ENCODE data around the gene KCNC3.
"Not testable (repeated sequence)": the region's sequence is repeated elsewhere in the genome, so short reads cannot be mapped to it uniquely, and the experiment has no call there.

KCNC3 gene

DNA sequence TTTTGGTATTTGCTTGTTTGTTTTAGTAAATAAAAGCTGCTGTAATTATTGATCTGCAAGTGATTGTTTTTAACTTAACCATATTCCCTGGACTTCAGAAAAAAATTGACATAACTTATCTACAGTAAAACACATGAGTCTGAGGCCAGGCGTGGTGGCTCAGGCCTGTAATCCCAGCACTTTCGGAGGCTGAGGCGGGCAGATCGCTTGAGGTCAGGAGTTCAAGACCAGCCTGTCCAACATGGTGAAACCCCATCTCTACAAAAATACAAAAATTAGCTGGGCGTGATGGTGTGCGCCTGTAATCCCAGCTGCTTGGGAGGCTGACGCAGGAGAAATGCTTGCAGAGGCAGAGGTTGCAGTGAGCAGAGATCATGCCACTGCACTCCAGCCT, 24.3 kb upstream of the KCNC3 start:
- DNase-seq, result not testable (repeated sequence)

DNA sequence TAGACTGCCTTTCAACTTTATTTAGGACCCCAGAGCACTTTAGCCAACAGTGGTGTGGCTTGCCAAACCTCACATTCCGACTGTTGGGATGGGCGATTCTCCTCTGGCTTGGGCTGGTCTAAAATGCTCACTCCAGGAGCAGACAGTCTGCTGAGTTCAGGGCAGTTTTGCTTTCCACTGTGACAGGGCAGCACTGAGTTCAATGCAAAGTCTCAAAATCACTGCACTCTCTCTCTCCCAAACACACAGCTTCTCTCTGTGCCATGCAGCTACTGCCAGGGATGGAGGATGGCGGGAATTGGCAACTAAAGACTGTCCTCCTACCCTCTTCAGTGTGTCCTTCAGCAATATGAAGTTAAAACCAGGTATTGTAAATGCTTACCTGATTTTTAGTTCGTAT, 23.1 kb upstream of the KCNC3 start:
- DNase-seq, result no peak

DNA sequence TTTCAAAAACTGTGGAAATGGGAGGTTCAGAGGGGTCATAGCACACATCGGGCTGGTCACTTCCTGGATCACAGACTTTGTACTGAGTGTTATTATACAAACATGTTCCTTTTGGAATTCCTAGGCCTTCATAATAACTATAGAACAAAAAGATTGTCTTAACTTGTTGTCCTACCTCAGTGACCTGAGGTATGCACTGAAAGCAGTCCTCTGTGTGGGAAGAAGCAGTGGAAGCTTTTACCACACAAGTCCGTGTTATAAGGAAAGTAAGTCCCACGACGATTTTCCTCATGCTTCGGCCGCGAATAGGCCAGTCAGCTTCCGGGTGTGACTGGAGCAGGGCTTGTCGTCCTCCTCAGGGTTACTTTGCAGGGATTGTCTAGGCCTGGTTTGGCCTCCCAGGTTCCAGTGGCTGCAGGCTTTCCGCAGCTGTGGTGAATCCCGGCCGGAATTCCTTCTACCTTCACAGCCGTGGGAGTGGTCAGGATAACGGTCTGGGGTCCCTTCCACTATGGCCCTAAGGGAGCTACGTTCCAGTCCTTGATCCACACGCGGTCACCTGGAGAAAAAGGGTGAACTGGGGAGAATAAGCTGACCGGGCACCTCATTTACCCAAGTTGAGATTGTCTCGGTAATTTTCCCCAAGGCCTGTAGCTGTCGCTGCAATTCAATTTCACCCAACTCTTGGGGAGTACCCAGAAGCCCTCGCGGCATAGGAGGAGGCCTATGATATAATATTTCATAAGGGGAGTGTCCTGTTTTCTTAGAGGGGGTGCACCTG, 20.3 kb upstream of the KCNC3 start:
- DNase-seq, result no peak

DNA sequence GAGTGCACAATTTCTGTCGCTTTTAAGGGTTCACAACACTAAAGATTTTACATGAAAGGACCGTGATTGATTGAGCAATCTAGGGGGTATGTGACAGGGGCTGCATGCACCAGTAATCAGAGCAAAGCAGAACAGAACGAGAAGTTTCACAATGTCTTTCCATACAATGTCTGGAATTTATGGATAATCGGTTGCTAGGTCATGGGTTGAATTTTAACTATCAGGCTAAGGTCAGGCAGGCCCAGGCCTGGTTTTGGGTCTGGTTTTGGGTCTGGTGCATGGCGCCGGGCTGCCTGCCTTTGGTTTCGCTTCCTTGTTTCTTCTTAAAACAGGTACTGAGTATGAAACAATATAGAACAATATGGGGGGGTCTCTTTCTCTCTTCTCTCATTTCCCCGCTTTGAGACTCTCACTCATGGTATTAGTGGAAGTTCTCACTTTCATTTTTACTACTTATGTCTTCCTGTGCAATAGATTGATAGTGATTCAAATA, 18.0 kb upstream of the KCNC3 start:
- DNase-seq, result not testable (repeated sequence)

DNA sequence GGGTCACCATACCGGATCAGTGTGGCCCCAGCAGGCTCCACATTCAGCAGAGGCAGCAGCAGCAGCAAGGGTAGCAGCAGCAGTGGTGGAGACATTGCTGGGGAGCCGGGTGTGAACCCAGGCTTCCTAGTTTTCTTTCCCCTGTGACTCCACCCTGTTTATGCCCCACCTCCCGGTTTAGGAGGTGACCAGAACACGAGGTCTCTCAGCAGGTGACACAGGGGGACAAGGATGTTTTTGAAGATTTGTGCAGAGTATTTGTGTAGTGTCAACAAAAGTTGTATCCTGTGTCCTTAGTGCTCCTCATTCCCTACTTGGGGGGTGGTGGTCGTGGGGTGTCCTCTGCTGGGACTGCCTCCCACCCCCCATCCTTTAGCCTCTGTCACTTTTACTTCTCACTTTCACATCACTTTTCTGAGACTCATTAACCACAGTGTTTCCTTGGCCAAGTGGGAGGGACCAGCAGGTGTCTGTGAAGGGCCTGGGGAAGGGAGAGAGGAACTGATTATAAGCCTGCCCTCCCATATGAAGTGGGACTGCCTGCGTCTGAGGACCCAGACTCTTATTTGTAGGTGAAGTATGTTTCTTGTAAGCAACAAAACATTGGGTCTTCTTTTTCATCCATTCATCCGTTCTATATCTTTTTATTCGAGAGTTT, 15.6 kb upstream of the KCNC3 start:
- DNase-seq, result no peak

DNA sequence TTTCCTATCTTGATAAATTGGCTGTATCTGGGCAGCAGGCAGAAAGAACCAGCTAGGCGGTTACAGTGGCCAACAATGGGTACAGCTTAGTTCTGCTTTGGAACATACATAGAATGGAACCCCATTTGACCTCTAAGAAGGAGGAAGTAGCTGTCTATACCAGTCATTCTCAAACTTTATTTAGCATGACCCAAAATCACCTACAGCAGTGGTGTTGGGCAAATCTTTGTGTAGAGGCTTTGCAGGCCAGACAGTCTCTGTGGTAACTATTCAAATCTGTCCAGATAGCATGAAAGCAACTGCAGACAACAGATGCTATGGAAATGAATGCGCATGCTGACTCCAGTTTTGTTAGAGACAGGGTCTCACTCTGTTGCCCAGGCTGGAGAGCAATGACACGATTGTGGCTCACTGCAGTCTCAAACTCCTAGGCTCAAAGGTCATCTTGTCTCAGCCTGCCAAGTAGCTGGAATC, 12.0 kb upstream of the KCNC3 start:
- DNase-seq, result no peak

DNA sequence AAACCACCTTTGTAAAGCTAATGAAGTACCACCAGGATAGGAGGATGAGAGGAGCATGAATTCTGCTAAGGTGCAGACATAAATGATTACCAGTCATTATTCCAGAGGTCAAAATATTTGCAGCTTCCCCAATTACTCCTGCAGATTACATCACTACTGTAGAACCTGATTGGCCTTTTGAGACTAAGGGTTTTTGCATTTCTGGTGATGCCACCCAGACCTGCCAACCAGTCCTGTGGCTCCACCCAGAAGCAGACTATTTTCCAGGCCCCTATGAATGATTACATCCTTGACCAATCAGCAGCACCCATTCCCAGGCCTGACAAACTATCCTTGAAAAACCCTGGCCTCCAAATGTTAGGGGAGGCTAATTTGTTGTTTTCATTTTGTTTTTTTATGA, 11.2 kb upstream of the KCNC3 start:
- no peak for DNase-seq

DNA sequence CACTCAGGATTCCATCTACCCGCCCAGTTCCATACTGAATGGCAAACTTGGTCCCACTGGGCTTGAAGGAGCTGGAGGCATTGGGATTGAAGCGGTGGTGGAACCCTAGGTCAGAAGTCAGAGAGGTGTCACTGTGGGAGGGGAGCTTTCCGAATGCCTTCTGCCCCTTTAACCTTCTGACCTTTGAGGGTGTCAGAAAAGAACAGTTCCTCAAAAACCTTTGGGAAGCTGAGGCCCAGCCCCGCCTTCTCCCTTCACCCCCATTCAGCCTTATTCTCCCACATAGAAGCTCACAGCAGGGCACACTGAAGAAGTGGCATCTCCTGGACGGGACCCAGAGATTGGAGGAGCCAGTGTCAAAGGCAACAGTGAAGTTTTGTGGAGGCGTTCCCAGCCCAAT, 7.9 kb upstream of the KCNC3 start:
- not testable (repeated sequence) for DNase-seq

DNA sequence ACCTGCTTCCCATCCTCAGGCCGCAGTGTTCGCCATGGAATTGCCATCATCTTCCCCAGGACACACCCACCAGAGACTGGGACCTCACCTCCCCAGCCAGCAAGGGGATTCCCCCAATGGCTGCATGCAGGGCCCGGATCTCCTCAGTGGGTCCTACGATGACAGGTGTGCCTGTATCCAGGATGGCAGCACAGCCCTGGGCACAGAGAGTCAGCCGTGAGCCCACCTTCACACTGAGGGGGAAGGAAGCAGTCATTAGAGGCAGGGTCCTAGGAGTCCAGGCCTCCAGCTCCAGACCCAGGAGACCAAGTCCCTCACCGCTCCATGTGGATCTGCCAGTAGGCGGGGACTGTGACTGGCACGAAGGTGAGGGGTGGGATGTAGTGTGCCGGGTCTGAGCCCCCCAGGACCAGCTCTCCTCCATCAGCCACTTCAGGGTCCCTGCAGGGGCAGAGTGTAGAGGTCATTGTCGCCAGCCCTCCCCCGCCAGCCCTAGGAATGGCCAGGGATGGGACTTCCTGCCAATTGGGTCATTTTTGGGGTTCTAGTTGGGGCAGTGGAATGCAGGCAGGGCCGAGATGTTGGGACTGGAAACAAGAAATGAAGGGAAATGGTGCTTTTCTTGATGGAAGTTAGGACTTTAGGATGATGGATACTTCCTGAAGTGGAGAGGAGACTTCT, 5.7 kb upstream of the KCNC3 start:
- DNase-seq, result no peak

DNA sequence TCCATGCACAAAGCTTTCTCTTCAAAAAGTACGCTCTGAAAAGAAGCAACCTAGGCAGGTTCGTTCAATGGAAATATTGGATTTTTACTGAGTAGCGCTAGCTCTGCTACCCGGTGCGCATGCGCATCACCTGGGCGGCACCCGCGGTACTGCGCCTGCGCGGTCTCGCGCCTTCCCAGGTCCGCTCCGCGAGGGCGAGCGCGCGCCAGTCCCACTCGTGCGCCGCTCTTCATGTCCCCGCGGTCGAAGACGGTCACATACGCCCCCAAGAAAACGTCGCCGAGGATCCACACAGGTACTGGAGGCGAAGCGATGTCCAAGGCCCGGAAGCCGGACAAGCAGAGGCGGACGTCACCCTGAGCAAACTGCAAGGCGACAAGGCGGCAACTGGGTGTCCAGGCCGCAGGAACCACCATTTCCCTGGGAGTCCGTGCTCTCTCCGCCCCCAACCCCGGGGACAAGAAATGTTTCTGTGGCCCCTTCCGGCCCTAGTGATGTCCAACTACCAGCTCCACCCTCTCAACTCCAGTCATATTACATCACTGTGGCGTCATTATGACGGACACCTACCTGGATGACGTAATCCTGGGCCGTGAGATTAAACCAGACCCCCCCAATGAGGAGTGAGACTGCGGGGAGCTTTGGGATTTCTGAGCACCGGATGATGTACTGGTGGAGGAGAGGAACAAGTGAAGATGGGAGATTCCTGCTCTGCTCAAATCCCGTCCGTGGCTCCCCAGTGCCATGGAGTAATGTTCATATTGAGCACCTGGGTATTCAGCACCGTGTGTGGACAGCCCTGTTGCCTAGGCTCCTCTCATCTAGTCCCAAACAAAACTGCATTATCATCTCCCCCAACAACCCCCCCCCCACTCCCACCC, 4.8 kb upstream of the KCNC3 start:
- DNase-seq, result peak; percentile 88

DNA sequence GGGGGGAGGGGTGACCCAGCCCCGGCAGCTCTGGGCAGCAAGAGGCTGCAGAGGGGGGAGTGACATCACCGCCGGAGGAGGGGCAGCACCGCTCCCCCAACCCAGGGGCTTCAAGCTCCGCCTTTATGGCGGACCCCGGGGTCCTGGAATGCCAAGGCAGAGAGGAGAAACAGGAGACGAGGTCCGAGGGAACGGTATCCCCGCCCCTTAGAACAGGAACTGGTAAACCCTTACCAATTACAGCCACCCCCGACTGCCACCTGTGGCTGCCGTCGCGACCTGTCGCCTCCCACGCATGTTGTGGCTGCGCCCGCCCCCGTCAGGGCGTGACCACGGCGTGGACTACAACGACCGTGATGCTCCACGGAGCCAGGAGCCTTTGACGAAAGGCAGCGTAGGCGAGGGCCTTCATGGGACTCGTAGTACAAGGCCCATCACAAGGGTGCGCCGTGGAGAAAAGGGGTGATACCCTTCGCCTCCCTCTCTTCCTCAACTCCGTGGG, 4.1 kb upstream of the KCNC3 start:
- peak; percentile 96 for DNase-seq

DNA sequence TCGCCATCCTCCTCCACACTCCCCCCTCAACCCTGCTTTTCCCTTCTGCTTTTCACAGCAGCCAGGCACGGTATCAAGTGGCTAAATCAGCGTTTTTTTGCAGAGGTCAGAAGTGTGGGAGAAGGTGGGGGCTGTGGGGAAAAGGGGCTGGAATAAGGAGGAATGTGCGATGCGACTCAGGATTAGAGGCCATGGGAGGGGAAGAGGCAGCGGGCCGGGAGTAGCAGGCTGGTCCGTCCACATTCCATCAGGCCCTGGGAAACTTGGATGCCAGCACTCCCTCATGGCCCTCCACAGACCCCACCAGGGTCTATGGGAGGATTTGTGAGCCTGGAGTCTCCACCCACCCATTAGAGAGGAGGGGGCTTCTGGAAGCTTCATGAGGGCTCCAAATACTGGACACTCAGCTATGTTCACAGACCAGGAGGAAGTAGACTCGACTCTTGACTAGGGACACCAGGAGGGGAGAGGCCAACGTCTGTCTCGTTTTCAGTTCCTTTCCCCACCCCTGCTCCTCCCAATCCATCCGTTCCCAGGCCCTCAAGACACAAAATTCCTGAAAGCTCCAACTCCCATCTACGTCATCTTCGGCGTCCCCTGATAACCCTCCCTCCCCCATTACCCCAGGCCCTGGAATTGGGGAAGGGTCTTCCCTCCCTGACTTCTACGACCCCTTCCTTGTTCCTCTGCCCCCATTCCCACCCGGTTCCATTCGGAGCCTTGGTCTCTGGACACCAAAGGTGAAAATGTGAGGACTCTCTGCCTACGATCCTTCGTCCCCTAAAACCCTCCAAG, 3.3 kb upstream of the KCNC3 start:
- DNase-seq, result no peak

DNA sequence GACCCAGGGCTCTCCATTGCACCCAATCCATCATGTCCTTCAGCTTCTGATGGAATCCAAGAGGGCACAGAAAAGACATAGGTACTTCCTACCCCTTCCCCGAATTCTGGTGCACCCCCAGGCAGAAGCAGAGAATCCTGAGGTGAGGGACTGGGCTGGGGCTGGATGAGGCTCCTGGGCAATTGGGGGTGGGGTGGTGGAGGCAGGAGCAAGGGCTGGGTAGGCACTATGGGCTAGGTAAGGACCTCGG, 2.7 kb upstream of the KCNC3 start:
- DNase-seq, result no peak

DNA sequence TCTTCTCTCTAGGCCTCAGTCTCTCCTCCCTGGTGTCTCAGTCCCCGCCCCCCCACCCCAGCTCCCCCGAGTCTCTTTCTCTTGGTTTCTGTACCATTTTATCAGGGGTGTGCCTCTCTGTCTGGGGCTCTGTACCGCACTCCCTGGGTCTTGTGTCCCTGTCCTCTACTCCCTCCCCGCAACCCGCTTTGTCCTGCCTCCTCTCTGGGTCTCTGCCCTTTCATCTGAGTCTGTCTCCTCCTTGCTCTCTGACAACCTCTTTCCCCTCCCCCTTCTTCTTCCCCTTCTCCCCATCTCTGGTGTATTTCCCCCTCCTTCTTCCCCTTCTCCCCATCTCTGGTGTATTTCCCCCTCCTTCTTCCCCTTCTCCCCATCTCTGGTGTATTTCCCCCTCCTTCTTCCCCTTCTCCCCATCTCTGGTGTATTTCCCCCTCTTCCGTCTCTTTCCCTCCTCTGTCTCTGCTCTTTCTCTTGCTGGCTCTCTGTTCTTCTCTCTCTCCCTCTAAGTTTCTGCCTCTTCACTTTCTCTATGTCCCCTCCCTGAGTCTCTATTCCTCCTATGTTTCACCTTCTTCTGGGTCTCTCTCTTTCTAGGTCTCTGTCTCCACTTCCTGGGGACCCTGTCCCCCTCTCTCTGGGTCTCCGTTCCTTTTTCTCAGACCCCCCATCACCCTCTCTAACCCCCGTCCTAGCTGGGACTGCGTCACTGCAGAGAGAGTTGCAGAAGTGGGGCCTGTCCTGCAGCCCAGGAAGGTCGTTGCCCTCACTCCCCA, 2.2 kb upstream of the KCNC3 start:
- peak; percentile 30 for DNase-seq

DNA sequence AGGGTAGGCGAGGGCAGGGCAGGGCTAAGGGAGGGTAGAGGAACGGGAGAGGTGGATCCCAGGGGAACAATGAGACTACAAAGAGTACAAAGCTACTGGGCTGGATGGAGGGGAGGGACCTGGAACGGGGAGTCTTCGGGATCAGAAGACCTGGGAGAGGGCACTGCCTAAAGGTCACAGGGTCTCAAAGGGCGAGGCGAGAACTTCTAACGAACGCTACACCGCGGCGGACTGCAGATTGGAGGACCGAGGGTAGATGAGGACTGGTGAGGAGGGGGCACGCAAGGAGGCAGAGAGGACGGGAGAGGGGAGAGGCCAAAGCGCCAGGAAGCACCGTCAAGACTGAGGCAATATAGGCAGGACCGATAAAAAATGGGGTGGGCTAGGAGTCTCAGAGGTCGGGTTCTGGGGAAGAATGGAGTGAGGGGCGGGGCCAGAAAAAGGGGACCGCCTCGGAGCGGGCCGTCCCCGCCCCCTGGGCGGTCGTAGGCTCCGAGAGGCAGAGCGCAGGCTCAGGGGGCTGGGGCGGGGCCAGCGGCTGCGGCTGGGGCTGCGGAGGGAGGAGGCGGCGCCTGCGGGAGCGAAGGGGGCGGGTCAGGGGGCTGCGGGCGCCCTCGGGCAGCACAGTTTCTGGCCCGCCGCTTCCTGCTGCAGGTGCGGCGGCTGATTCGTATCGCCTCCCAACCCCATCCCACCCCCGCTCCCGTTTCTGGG, 1.3 kb upstream of the KCNC3 start:
- DNase-seq, result peak; percentile 95

DNA sequence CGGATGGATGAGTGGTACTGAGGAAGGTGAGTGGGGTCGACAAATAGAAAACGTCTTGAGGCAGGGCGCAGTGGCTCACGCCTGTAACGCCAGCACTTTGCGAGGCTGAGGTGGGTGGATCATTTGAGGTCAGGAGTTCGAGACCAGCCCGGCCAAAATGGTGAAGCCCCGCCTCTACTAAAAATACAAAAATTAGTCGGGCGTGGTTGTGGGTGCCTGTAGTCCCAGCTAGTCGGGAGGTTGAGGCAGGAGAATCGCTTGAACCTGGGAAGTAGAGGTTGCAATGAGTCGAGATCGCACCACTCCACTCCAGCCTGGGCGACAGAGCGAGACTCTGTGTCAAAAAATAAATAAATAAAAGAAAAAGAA, 733 bp upstream of the KCNC3 start:
- not testable (repeated sequence) for DNase-seq

DNA sequence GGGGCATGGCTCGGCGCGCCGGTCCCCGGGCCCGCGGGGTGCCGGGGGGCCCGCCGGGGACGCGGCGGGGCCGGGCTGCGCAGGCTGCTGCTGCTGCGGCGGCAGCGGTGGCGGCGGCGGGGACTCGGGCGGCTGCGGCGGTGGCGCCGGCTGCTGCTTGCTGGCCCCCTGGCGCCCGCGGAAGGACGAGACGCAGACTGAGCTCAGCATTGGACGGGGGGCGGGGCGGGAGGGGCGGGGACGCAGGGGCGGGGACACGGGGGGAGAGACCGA, 368 bp downstream of the KCNC3 start:
- no peak for DNase-seq

DNA sequence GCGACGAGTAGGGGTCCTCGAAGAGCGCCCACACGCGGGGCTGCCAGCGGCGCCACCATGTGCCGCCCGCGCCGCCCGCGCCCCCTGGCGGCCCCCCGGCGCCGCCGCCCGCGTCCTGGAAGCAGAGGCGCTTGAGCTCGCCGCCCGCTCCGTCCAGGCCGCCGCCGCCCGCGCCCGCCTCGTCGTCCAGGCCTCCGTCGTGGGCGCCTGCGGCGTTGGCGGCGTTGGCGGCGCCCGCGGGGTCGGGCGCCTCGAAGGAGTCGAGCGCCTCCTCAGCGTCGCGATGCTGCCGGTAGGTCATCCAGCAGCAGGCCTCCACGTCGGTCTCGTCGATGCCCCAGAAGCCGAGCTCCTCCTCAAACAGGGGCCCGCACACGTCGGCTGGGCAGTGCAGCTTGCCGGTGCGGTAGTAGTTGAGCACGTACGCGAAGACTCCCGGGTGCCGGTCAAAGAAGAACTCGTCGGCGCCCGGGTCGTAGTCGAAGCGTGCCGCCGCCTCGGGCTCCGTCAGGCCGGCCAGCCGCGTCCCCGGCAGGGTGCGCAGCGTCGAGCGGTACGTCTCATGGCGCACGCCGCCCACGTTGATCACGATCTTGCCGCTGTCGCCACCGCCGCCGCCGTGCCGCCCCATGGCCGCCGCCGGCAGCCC, 829 bp downstream of the KCNC3 start:
- DNase-seq, result peak; percentile 57

DNA sequence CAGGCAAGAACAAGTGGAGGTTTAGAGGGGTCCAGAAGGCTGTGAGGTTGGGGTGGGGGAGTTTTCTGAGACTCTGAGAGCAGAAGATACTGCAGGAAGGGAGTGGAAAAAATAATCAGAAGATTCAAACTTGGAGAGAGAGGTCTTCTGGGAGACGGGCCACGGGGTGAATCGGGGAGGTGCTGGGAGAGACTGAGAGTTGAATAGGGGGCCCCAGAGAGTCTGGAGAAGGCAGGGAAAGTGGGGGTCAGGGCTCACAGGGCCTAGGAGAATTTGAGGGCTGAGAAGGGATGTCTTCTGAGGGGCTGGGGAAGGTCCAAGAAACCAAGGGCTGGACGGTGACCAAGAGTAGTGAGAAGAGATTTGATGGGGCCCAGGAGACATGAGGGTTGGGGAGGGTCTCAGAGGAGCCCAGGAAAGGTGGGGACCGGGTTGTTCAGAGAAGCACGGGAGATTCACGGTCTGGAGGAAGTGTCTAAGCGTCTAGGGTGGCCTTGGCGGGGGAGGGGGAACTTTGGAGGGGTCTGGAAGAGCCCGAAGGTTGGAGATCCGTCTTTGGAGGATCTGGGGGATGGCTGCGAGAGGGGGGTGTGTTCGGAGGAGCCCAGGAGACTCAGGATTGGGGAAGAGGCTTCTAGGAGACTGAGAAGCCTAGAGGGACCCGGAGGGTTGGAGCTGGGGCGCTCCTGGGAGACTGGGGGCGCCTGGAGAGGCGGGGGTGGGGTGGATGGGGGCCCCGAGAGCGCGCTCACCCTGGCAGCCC, 1.5 kb downstream of the KCNC3 start:
- DNase-seq, result no peak

DNA sequence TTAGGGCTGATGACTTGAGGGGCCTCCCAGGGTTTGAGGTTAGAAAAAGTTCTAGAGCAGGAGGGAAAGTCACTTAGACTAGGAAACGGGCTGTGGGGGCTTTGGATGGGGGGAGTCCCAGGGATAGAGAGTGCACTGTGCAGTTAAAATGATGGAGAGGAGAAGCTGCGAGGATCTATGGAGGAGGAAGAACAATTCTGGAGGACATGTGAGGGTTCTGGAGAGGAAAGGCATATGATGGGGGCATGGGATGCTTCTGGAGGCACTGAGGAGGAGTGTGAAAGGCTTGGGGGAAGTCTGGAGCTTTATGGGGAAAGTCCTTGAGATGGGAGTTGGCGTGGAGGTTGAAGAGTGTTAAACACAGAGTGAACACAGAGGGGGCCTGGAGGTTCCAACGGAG, 2.2 kb downstream of the KCNC3 start:
- DNase-seq, result no peak

Data from NCI-H146 (cell line).